Thoracic aorta (tissue), 2 donors: ENCODE measurements around the gene SHMT1. TPM values are rescaled to one million over a fixed set of nuclear protein-coding genes. Genes with fewer than 3 reads are reported as not detected.
"Not testable (repeated sequence)": the region's sequence is repeated elsewhere in the genome, so short reads cannot be mapped to it uniquely, and the experiment has no call there.

Experiments
- ATAC-seq: fragments of 150-250 bp; one replicate; pipeline ENCODE4 v1.8.0; 2017; ENCODE audit warnings: low read depth; ENCODE audit not compliant: insufficient number of reproducible peaks, low FRiP score
- DNase-seq: peaks from one replicate; pipeline ENCODE4 v3.0.0-alpha.2; 2020; ENCODE audit warnings: low spot score
- H3K27ac ChIP-seq, 2 donors: fragments of 200-600 bp; sonication (generic); 1 replicate in 1 of 2; 2 replicates in 1 of 2; pipeline ENCODE4 v1.5.1; 2016; ENCODE audit warnings: mild to moderate bottlenecking in 2 of 2, moderate library complexity in 2 of 2
- H3K27me3 ChIP-seq: fragments of 200-600 bp; sonication (generic); replicated peaks from 2 replicates; pipeline ENCODE4 v1.6.0; 2016; ENCODE audit warnings: mild to moderate bottlenecking; ENCODE audit not compliant: insufficient read depth
- H3K36me3 ChIP-seq: fragments of 200-600 bp; sonication (generic); one replicate; pipeline ENCODE4 v1.5.1; 2016
- H3K4me1 ChIP-seq, 2 donors: fragments of 200-600 bp; sonication (generic); 1 replicate in 1 of 2; 2 replicates in 1 of 2; pipeline versions ENCODE4 v1.5.1 to v1.6.0; 2016; ENCODE audit warnings: low read depth in 2 of 2, mild to moderate bottlenecking in 1 of 2; ENCODE audit not compliant: control insufficient read depth in 1 of 2
- H3K4me3 ChIP-seq: fragments of 200-600 bp; sonication (generic); 2 replicates; pipeline ENCODE4 v1.5.1; 2016; ENCODE audit warnings: mild to moderate bottlenecking
- H3K9me3 ChIP-seq: fragments of 200-600 bp; sonication (generic); 2 replicates; pipeline ENCODE4 v1.5.1; 2016
- total RNA-seq, 2 donors: library from RNA; depleted of rRNA; stranded (reverse); fragments of >200 nt; gene quantifications; one replicate each; pipeline versions ENCODE4 v1.1.0 to v1.2.3, GENCODE V29; 2016
- TF ChIP-seq, protein P1 (sequence below): fragments of 200-600 bp; sonication (generic); IDR thresholded peaks from one replicate; pipeline ENCODE4 v1.5.1; 2019; ENCODE audit warnings: antibody characterized with exemption

The SHMT1 gene
- total RNA-seq, 2 donors from 2014 or later: 15.9 to 28.0 TPM

DNA sequence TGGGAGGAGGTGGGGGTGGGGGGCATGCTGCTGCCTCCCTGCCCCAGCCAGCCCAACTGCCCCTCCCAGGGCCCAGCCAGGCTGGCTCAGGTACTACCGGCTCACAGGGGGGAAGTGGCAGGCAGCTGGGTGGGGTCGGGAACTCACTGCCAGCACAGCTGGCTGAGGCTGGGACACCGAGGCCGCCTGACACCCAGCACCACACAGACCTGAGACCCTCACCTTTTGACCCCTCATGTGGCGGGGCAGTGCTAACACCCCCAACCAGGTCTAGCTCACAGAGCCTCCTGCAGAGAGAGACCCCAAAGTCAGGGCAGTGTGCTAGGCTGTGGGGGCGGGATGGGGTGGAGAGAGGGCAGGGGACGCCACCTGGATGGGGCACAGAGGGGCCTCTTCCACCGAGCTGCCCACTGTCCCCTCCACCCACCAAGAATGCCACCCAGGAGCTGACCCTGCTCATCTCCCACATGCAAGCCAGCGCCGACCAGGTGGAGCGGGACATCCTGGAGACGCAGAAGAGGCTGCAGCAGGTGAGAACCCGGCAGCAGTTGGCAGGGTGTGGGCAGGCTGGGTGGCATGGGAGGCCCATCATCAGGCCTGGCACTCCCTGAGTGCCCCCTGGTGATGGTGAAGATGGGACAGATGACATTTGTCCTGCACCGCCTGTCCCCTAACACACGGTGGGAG, 17.3 kb upstream of the SHMT1 start:
- TF ChIP-seq, protein P1, sequence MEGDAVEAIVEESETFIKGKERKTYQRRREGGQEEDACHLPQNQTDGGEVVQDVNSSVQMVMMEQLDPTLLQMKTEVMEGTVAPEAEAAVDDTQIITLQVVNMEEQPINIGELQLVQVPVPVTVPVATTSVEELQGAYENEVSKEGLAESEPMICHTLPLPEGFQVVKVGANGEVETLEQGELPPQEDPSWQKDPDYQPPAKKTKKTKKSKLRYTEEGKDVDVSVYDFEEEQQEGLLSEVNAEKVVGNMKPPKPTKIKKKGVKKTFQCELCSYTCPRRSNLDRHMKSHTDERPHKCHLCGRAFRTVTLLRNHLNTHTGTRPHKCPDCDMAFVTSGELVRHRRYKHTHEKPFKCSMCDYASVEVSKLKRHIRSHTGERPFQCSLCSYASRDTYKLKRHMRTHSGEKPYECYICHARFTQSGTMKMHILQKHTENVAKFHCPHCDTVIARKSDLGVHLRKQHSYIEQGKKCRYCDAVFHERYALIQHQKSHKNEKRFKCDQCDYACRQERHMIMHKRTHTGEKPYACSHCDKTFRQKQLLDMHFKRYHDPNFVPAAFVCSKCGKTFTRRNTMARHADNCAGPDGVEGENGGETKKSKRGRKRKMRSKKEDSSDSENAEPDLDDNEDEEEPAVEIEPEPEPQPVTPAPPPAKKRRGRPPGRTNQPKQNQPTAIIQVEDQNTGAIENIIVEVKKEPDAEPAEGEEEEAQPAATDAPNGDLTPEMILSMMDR: no peak
- no peaks in the 10 kb centered on the region for H3K27me3 ChIP-seq
- no peaks in the 10 kb centered on the region for H3K36me3 ChIP-seq
- ATAC-seq (no peak), DNase-seq (no peak)
- H3K9me3 ChIP-seq: no peaks in the 10 kb centered on the region
- no peaks in the 10 kb centered on the region for H3K4me1 ChIP-seq
- H3K4me3 ChIP-seq: no peak overlapping the region
- H3K27ac ChIP-seq: no peak overlapping the region

DNA sequence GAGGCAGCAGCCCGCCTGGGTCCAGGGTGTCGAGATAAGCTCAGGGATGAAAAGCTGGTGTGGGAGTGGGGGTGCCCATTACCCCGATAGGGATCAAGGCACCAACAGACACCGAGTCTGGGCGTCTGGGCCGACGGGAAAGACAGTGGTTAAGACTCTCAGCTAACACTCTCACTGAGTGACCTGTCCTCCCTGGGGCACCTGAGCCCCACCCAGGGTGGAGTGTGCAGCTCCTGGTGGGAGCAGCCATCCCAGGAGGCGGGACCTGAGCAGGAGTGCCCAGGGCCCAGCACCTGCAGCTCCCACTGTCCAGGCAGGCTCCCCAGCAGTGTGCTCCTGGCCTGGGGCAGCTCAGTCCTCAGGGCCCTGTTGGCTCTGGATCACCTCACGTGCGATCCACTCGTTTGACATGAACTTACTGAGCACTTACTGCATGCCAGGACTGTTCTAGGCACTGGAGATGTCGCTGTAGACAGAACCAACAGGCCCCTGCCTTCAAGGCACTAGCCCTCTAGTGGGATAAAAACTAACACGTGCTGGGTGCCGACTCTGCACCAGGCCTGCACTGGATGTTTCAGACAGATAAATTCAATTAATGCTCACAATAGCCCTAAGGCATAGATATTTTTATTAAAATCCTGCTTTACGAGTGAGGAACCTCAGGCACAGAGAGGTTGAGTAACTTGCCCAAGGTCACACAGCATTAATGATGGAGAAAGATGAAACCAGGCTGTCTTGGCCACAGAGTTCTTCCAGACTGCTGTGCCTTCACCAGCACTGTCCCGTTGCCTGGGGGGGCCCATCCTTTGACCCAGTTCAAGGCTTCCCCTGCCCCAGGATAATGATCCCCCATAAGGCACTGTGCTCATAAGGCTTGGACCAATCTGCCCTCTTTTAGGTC, 16.1 kb upstream of the SHMT1 start:
- no peak for DNase-seq
- TF ChIP-seq, protein P1: no peak
- Histone ChIP-seq H3K27me3 (no peaks in the 10 kb centered on the region), H3K27ac (no peak overlapping the region), H3K4me1 (no peaks in the 10 kb centered on the region), H3K4me3 (no peak overlapping the region), H3K9me3 (no peaks in the 10 kb centered on the region), H3K36me3 (no peaks in the 10 kb centered on the region)
- ATAC-seq: no peak

DNA sequence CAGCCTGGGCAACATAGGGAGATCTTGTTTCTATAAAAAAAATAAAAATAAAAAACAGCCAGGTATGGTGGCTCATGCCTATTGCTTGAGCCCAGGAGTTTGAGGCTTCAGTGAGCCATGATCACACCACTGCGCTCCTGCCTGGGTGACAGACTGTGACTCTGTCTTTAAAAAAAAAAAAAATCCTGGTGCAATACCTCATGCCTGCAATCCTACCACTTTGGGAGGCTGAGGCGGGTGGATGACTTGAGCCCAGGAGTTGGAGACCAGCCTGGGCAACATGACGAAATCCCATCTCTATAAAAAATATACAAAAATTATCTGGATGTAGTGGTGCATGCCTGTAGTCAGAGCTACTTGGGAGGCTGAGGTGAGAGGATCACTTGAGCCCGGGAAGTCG, 15.3 kb upstream of the SHMT1 start:
- H3K9me3 ChIP-seq, H3K27ac ChIP-seq, DNase-seq, H3K36me3 ChIP-seq, H3K4me1 ChIP-seq, ATAC-seq, H3K27me3 ChIP-seq, H3K4me3 ChIP-seq: not testable (repeated sequence)

DNA sequence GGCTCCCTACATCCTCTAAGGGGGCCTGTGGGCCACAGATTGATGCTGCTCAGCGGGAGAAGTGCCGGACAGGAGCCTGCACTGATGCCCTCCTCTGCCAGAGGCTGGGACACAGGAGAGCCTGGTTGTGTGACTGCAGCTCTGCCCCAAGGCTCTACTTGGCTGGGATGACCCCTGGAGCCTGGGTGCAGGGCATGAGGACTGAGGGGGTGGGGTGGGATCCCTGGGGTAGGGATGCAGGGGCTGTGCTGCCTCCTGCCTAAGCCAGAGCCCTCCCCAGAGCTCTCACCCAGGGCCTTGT, 14.8 kb upstream of the SHMT1 start:
- H3K27ac ChIP-seq: no peak overlapping the region
- TF ChIP-seq, protein P1: no peak

DNA sequence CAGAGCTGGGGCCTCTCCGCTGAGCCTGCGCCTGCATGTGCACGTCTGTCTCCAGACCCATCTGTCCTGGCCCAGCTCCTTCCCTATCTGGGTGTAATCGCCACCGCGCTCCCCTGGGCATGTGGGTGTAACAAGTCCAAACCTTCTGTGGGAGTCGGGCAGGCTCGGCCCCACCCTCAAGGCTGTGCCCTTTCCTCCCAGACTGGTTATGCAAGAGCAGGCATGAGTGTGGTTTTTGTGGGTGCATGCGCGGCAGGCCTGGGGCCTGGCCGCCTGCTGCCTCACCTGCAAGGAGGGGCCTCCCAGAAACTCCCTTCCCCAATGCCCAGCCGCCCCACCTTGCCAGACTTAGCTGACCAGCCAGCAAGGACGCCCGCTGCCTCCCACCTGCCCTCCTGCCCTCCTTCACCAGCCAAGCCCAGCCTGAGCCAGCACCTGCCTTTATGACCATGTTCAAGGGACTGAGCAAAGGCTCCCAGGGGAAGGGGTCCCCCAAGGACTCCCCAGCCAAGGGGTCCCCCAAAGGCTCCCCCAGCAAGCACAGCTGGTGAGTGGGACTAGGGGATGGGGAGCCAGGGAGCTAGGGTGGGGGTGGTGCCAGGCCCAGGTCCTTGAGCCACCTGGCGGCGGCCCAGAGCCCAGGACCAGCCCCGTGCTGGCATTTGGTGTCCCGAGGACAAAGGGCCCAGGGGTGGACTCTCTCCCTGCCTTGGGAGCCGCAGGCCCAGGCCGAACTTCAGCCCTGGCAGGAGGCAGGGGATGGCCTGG, 14.3 kb upstream of the SHMT1 start, which contains the start of gene EVPLL:
Gene EVPLL, plus strand, starts transcription at position 342 of the 768 bp plus-strand sequence. CDS start 3,160 bp downstream, outside the sequence.
- TF ChIP-seq, protein P1: no peak
- H3K27ac ChIP-seq: no peak within 1 kb of the TSS
- H3K4me3 ChIP-seq: no peak within 1 kb of the TSS
- no peaks in the 10 kb centered on the region for H3K27me3 ChIP-seq
- ATAC-seq: no peak
- DNase-seq: no peak
- H3K36me3 ChIP-seq: no peaks in the 10 kb centered on the region
- no peaks in the 10 kb centered on the region for H3K4me1 ChIP-seq
- no peaks in the 10 kb centered on the region for H3K9me3 ChIP-seq

More for the DNA sequence above, 14.8 kb upstream of the SHMT1 start:
- Histone ChIP-seq H3K9me3 (no peaks in the 10 kb centered on the region), H3K27me3 (no peaks in the 10 kb centered on the region), H3K36me3 (no peaks in the 10 kb centered on the region), H3K4me1 (no peaks in the 10 kb centered on the region), H3K4me3 (no peak overlapping the region)
- DNase-seq (no peak), ATAC-seq (no peak)
